Liver (tissue), 9 donors: ENCODE data around the gene TEP1. TPM values are rescaled to one million over a fixed set of nuclear protein-coding genes. Genes with fewer than 3 reads are reported as not detected.

ENCODE experiments used
- DNase-seq: peaks from one replicate; pipeline ENCODE4 v3.0.0-alpha.2; 2017; ENCODE audit warnings: low spot score
- H3K27ac ChIP-seq, 2 donors: one replicate each; pipeline ENCODE4 v1.7.0; 2013; ENCODE audit warnings: inconsistent platforms in 2 of 2, low read length in 2 of 2, control low read depth in 1 of 2, low read depth in 1 of 2, mild to moderate bottlenecking in 1 of 2
- H3K27me3 ChIP-seq, 4 donors: one replicate each; pipeline versions ENCODE4 v1.6.1 to v1.7.0; 2013; ENCODE audit warnings: low read length in 3 of 4, inconsistent platforms in 1 of 4, mild to moderate bottlenecking in 1 of 4, moderate library complexity in 1 of 4; ENCODE audit not compliant: control insufficient read depth in 4 of 4, insufficient read depth in 4 of 4
- H3K36me3 ChIP-seq, 4 donors: one replicate each; pipeline versions ENCODE4 v1.6.1 to v1.7.0; 2013; ENCODE audit warnings: low read length in 3 of 4, mild to moderate bottlenecking in 3 of 4, low read depth in 1 of 4, moderate library complexity in 1 of 4; ENCODE audit not compliant: control insufficient read depth in 4 of 4, insufficient read depth in 3 of 4
- H3K4me1 ChIP-seq, 4 donors: one replicate each; pipeline versions ENCODE4 v1.6.1 to v1.7.0; 2013; ENCODE audit warnings: low read length in 3 of 4, mild to moderate bottlenecking in 3 of 4, moderate library complexity in 1 of 4; ENCODE audit not compliant: control insufficient read depth in 4 of 4, insufficient read depth in 4 of 4
- H3K4me3 ChIP-seq, 3 donors: one replicate each; pipeline versions ENCODE4 v1.6.1 to v1.7.0; 2013; ENCODE audit warnings: low read length in 3 of 3, control low read depth in 1 of 3, low read depth in 1 of 3, mild to moderate bottlenecking in 1 of 3
- H3K9ac ChIP-seq, 2 donors: one replicate each; pipeline ENCODE4 v1.7.0; 2013; ENCODE audit warnings: low read length in 2 of 2, mild to moderate bottlenecking in 2 of 2, moderate library complexity in 2 of 2, control low read depth in 1 of 2, low read depth in 1 of 2
- H3K9me3 ChIP-seq, 4 donors: one replicate each; pipeline versions ENCODE4 v1.6.1 to v1.7.0; 2013; ENCODE audit warnings: low read length in 3 of 4; ENCODE audit not compliant: control insufficient read depth in 4 of 4
- EGR1 ChIP-seq, 2 donors: IDR thresholded peaks; 2 replicates each; pipeline ENCODE4 v1.6.1; 2016 to 2018; ENCODE audit warnings: antibody characterized with exemption in 2 of 2, low read depth in 2 of 2
- FOXA1 ChIP-seq: IDR thresholded peaks from 2 replicates; pipeline ENCODE4 v1.6.1; 2016; ENCODE audit warnings: antibody characterized with exemption
- FOXA2 ChIP-seq: IDR thresholded peaks from 2 replicates; pipeline ENCODE4 v1.6.1; 2016; ENCODE audit warnings: antibody characterized with exemption
- GABPA ChIP-seq, 2 donors: IDR thresholded peaks in 1 of 2; conservative IDR thresholded peaks in 1 of 2; 2 replicates each; pipeline ENCODE4 v1.6.1; 2016; ENCODE audit warnings: antibody characterized with exemption in 2 of 2, mild to moderate bottlenecking in 1 of 2, moderate library complexity in 1 of 2
- HNF4A ChIP-seq, 2 donors: conservative IDR thresholded peaks; 2 replicates each; pipeline ENCODE4 v1.6.1; 2016; ENCODE audit warnings: antibody characterized with exemption in 2 of 2, mild to moderate bottlenecking in 2 of 2
- HNF4G ChIP-seq: IDR thresholded peaks from 2 replicates; pipeline ENCODE4 v1.6.1; 2016; ENCODE audit warnings: antibody characterized with exemption
- JUND ChIP-seq, 2 donors: IDR thresholded peaks; 2 replicates each; pipeline ENCODE4 v1.6.1; 2016; ENCODE audit warnings: antibody characterized with exemption in 2 of 2
- NR2F2 ChIP-seq: IDR thresholded peaks from 2 replicates; pipeline ENCODE4 v1.6.1; 2016; ENCODE audit warnings: antibody characterized with exemption
- RXRA ChIP-seq, 2 donors: IDR thresholded peaks; 2 replicates each; pipeline ENCODE4 v1.6.1; 2017 to 2018; ENCODE audit warnings: antibody characterized with exemption in 2 of 2, mild to moderate bottlenecking in 1 of 2
- SP1 ChIP-seq: IDR thresholded peaks from 2 replicates; pipeline ENCODE4 v1.6.1; 2018; ENCODE audit warnings: antibody characterized with exemption, mild to moderate bottlenecking
- TAF1 ChIP-seq: conservative IDR thresholded peaks from 2 replicates; pipeline ENCODE4 v1.6.1; 2016; ENCODE audit warnings: antibody characterized with exemption, mild to moderate bottlenecking
- YY1 ChIP-seq: IDR thresholded peaks from 2 replicates; pipeline ENCODE4 v1.6.1; 2016; ENCODE audit warnings: antibody characterized with exemption, mild to moderate bottlenecking
- ZBTB33 ChIP-seq: IDR thresholded peaks from 2 replicates; pipeline ENCODE4 v1.6.1; 2016; ENCODE audit warnings: antibody characterized with exemption
- WGBS: extraction: QIAGEN DNeasy Blood & Tissue Kit; methylation state at CpG from one replicate; pipeline ENCODE4 v1.1.7; 2013; 5-methylcytosine and 5-hydroxymethylcytosine counted together
- polyA plus RNA-seq, 2 donors: library from polyadenylated mRNA; stranded (reverse) in 1 of 2; unstranded in 1 of 2; fragments of 200-250 nt in 1 of 2; fragments of >200 nt in 1 of 2; fragmentation: Nextera tagmentation in 1 of 2; extraction: Ambion mirVana in 1 of 2; gene quantifications; one replicate each; pipeline versions ENCODE4 v1.2.1 to v1.2.3, GENCODE V29; 2013 to 2015
- total RNA-seq, 2 donors: library from RNA; depleted of rRNA; stranded (reverse); fragments of >200 nt; gene quantifications; one replicate each; pipeline ENCODE4 v1.2.3, GENCODE V29; 2014
- TF ChIP-seq, protein P1 (sequence below): IDR thresholded peaks from 2 replicates; pipeline ENCODE4 v1.6.1; 2016; ENCODE audit warnings: antibody characterized with exemption
- TF ChIP-seq, protein P2 (sequence below): IDR thresholded peaks from 2 replicates; pipeline ENCODE4 v1.6.1; 2016; ENCODE audit warnings: antibody characterized with exemption
- donor health status: healthy.
- donor health status: healthy.
- donor health status: healthy.
- donor health status: healthy.
- donor health status: healthy.

The TEP1 gene
- total and polyA plus RNA-seq, 4 donors, result 3.9 to 20.7 (median 7.6) TPM

- no peak for DNase-seq
- over 99% methylated on average over 4 of the region's 4 CpGs for WGBS
- TF ChIP-seq HNF4A (conservative IDR thresholded peaks at IDR 0.05) (no peak), FOXA2 (no peak), EGR1 (IDR thresholded peaks at IDR 0.05; ENCODE audit: low read depth in 2 of 2) (no peak), HNF4G (no peak), JUND (IDR thresholded peaks at IDR 0.05) (no peak), NR2F2 (no peak), SP1 (no peak), GABPA (IDR thresholded peaks at IDR 0.05 in 1 of 2, conservative IDR thresholded peaks at IDR 0.05 in 1 of 2) (no peak), TAF1 (no peak)
These were observed 21.8 kb downstream of the TEP1 start for GRCh38 chr14:20391505-20391904.

GRCh38 chr14:20388159-20388558 is 25.1 kb downstream of the TEP1 start:
- Histone ChIP-seq H3K4me3 (no peak overlapping the region), H3K9ac (no peak overlapping the region), H3K27ac (no peak overlapping the region), H3K27me3 (no peaks in the 10 kb centered on the region), H3K36me3 (peaks cover 23 to 77% (median 73%) of the 10 kb centered on the region in 4 donors), H3K9me3 (no peaks in the 10 kb centered on the region), H3K4me1 (no peaks in the 10 kb centered on the region)
- no peak for TF ChIP-seq JUND (IDR thresholded peaks at IDR 0.05)
- TF ChIP-seq, protein P1, sequence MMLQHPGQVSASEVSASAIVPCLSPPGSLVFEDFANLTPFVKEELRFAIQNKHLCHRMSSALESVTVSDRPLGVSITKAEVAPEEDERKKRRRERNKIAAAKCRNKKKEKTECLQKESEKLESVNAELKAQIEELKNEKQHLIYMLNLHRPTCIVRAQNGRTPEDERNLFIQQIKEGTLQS, result no peak
- 79% methylated on average over 4 of the region's 4 CpGs for WGBS
- DNase-seq, result no peak

More at GRCh38 chr14:20391505-20391904, 21.8 kb downstream of the TEP1 start:
- Histone ChIP-seq H3K9ac (no peak overlapping the region), H3K9me3 (no peaks in the 10 kb centered on the region), H3K4me1 (no peaks in the 10 kb centered on the region), H3K27ac (no peak overlapping the region), H3K27me3 (no peaks in the 10 kb centered on the region), H3K36me3 (peaks cover 17 to 68% (median 60%) of the 10 kb centered on the region in 4 donors), H3K4me3 (no peak overlapping the region)

DNA sequence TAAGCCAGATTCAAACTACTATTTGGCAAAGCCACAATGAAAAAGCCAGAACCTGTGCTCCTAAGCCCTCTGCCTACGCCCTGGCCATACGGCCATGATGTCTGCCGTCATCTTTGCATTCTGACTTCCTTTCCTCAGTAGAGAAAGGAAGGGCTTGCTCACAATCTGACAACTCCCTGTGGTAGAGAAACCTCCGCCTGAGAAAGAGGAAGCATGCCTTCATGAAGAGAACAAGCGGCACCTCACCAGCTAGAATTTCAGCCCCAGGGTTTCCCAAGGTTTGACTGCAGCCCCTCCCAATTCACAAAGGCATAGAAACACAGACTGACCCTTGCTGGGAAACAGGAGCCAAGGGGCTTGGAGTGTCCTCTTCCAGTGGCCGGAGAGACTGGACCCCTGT is 25.7 kb downstream of the TEP1 start:
- TF ChIP-seq FOXA1 (no peak), FOXA2 (no peak), RXRA (IDR thresholded peaks at IDR 0.05) (no peak), HNF4G (no peak)
- TF ChIP-seq, protein P2, sequence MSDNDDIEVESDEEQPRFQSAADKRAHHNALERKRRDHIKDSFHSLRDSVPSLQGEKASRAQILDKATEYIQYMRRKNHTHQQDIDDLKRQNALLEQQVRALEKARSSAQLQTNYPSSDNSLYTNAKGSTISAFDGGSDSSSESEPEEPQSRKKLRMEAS, result no peak
- Histone ChIP-seq H3K4me3 (no peak overlapping the region), H3K27me3 (no peaks in the 10 kb centered on the region), H3K36me3 (peaks cover 26 to 80% (median 76%) of the 10 kb centered on the region in 4 donors), H3K4me1 (no peaks in the 10 kb centered on the region), H3K27ac (no peak overlapping the region), H3K9ac (no peak overlapping the region), H3K9me3 (no peaks in the 10 kb centered on the region)
- 89% methylated on average over 6 of the region's 6 CpGs for WGBS
- no peak for DNase-seq

DNA sequence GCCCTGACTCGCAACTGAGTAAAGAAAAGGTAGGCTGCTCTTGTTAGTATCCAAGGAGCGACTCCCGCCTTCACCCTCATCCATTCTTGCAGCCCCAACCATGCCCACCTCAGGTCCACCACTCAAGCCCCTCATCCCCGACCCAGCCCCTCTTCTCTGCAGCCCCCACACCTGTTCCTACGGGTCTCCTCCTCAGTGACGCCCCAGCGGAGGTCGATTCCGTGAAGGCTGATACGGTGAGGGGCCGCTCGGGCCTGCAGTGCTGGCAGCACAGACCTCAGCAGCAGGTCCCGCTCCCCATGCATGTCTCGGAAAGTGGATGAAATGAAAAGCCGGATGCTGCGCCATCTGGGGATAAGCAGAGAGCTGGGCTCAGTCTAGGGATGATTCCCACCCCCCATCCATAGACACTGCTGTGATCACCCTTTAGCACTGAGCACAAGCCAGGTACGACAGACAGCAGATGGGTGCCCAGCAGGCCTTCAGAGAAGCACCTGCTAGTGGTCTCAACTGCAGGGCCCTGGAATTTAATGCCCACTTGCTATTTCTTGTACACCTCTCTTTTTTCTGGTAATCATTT is 26.9 kb downstream of the TEP1 start:
- Histone ChIP-seq H3K36me3 (peaks cover 29 to 82% (median 78%) of the 10 kb centered on the region in 4 donors), H3K4me1 (no peaks in the 10 kb centered on the region)

More for the DNA sequence above, 26.9 kb downstream of the TEP1 start:
- Histone ChIP-seq H3K27me3 (no peaks in the 10 kb centered on the region), H3K4me3 (no peak overlapping the region), H3K27ac (no peak overlapping the region), H3K9me3 (no peaks in the 10 kb centered on the region), H3K9ac (no peak overlapping the region)
- TF ChIP-seq FOXA2, result no peak
- TF ChIP-seq ZBTB33, result no peak
- no peak for TF ChIP-seq HNF4G
- no peak for TF ChIP-seq TAF1
- TF ChIP-seq, protein P1, result no peak
- no peak for TF ChIP-seq YY1
- 98% methylated on average over 17 of the region's 17 CpGs for WGBS
- DNase-seq, result no peak
